Tibial nerve (tissue), 3 donors: ENCODE data around the gene PROK1.

ENCODE experiments used
- EP300 ChIP-seq, 2 donors: sonication (generic); formaldehyde crosslinking; IDR thresholded peaks; one replicate each; pipeline ENCODE4 v1.6.1; 2017; ENCODE audit warnings: antibody characterized with exemption in 2 of 2, mild to moderate bottlenecking in 1 of 2
- POLR2A ChIP-seq, 2 donors: fragments of 450-650 bp; IDR thresholded peaks; one replicate each; pipeline ENCODE4 v1.6.1; 2017; ENCODE audit warnings: antibody characterized with exemption in 2 of 2, mild to moderate bottlenecking in 2 of 2, moderate library complexity in 2 of 2

- TF ChIP-seq POLR2A (IDR thresholded peaks at IDR 0.05) (no peak), EP300 (IDR thresholded peaks at IDR 0.05) (no peak)
Observed at GRCh38 chr1:110487726-110488125, 36.8 kb downstream of the PROK1 start.
